HepG2 (cell line): Measurements from ENCODE around the gene DOCK4. TPM values are rescaled to one million over a fixed set of nuclear protein-coding genes. Genes with fewer than 3 reads are reported as not detected.

Experiments
- ARNT2 ChIP-seq: sonication (generic); formaldehyde crosslinking; IDR thresholded peaks from 2 replicates; pipeline ENCODE4 v1.8.0; 2022; ENCODE audit warnings: mild to moderate bottlenecking, low read depth, missing genetic modification reagents, moderate library complexity
- E2F5 ChIP-seq: sonication (generic); formaldehyde crosslinking; conservative IDR thresholded peaks from 2 replicates; pipeline ENCODE4 v1.4.0; 2020; ENCODE audit warnings: missing genetic modification reagents
- FOXA3 ChIP-seq: IDR thresholded peaks from 2 replicates; pipeline ENCODE4 v1.6.1; 2016; ENCODE audit warnings: missing genetic modification reagents, missing compliant biosample characterization
- GATAD2A ChIP-seq: IDR thresholded peaks from 2 replicates; pipeline ENCODE4 v1.6.1; 2016
- KLF9 ChIP-seq: IDR thresholded peaks from 2 replicates; pipeline ENCODE4 v1.6.1; 2016; ENCODE audit warnings: low read depth
- MYNN ChIP-seq: sonication (generic); formaldehyde crosslinking; IDR thresholded peaks from 2 replicates; pipeline ENCODE4 v1.4.0; 2020; ENCODE audit warnings: mild to moderate bottlenecking, low read depth, missing genetic modification reagents
- NONO ChIP-seq, 2 experiments: fragments of 450-650 bp in 1 of 2; sonication (generic) in 1 of 2; formaldehyde crosslinking in 1 of 2; IDR thresholded peaks in 1 of 2; conservative IDR thresholded peaks in 1 of 2; 2 replicates each; pipeline versions ENCODE4 v1.6.1 to v1.8.0; 2017 to 2022; ENCODE audit warnings: mild to moderate bottlenecking in 1 of 2, missing genetic modification reagents in 1 of 2, moderate library complexity in 1 of 2
- SKIL ChIP-seq: sonication (generic); formaldehyde crosslinking; IDR thresholded peaks from 2 replicates; pipeline ENCODE4 v1.8.0; 2022; ENCODE audit warnings: missing genetic modification reagents, mild to moderate bottlenecking, moderate library complexity, borderline replicate concordance
- SMYD3 ChIP-seq: sonication (generic); formaldehyde crosslinking; IDR thresholded peaks from 2 replicates; pipeline ENCODE4 v1.8.1; 2023; ENCODE audit warnings: mild to moderate bottlenecking, missing genetic modification reagents
- TAF1 ChIP-seq: sonication (generic); formaldehyde crosslinking; IDR thresholded peaks from 2 replicates; pipeline ENCODE4 v1.4.0; 2020; ENCODE audit warnings: missing genetic modification reagents
- TBX3 ChIP-seq: fragments of 450-650 bp; IDR thresholded peaks from 2 replicates; pipeline ENCODE4 v1.6.1; 2017; ENCODE audit warnings: antibody characterized with exemption, mild to moderate bottlenecking, inconsistent platforms, borderline replicate concordance
- ZMYM4 ChIP-seq: sonication (generic); formaldehyde crosslinking; IDR thresholded peaks from 2 replicates; pipeline ENCODE4 v1.8.1; 2023; ENCODE audit warnings: mild to moderate bottlenecking, missing genetic modification reagents
- ZNF10 ChIP-seq: sonication (generic); formaldehyde crosslinking; IDR thresholded peaks from 2 replicates; pipeline ENCODE4 v1.4.0; 2020; ENCODE audit warnings: mild to moderate bottlenecking, low read depth, missing genetic modification reagents, borderline replicate concordance
- ZNF282 ChIP-seq: fragments of 450-650 bp; IDR thresholded peaks from 2 replicates; pipeline ENCODE4 v1.6.1; 2018; ENCODE audit not compliant: partially characterized antibody
- ZNF550 ChIP-seq: sonication (generic); formaldehyde crosslinking; IDR thresholded peaks from 2 replicates; pipeline ENCODE4 v1.4.0; 2020; ENCODE audit warnings: mild to moderate bottlenecking, missing genetic modification reagents, borderline replicate concordance
- ZNF580 ChIP-seq: IDR thresholded peaks from 2 replicates; pipeline ENCODE4 v1.6.1; 2016; ENCODE audit warnings: low read depth, borderline replicate concordance
- ZNF747 ChIP-seq: sonication (generic); formaldehyde crosslinking; IDR thresholded peaks from 2 replicates; pipeline ENCODE4 v1.8.1; 2023; ENCODE audit warnings: missing genetic modification reagents, mild to moderate bottlenecking, borderline replicate concordance
- polyA plus RNA-seq, 8 experiments: library from polyadenylated mRNA; depleted of rRNA in 3 of 8; stranded (reverse) in 7 of 8; unstranded in 1 of 8; fragments of >200 nt; fragmentation: Illumina TruSeq in 4 of 8; extraction: Trizol in 4 of 8; gene quantifications; 2 replicates each; pipeline versions ENCODE4 v1.2.1 to v1.2.3, GENCODE V29; 2011 to 2016; ENCODE audit warnings: low read depth in 4 of 8, missing spikeins in 1 of 8, mixed read lengths in 1 of 8; ENCODE audit not compliant: insufficient read depth in 1 of 8
- total RNA-seq, 5 experiments: library from RNA; depleted of rRNA; stranded (reverse); fragments of >200 nt; fragmentation: Illumina TruSeq; extraction: Trizol; gene quantifications; 2 replicates each; pipeline ENCODE4 v1.2.3, GENCODE V29; 2016; ENCODE audit warnings: low read depth in 1 of 5
- TF ChIP-seq, protein P1 (sequence below): sonication (generic); formaldehyde crosslinking; IDR thresholded peaks from 2 replicates; pipeline ENCODE4 v1.5.1; 2020; ENCODE audit warnings: missing genetic modification reagents, mild to moderate bottlenecking, borderline replicate concordance
- TF ChIP-seq, protein P2 (sequence below): sonication (generic); formaldehyde crosslinking; IDR thresholded peaks from 2 replicates; pipeline ENCODE4 v1.8.0; 2023; ENCODE audit warnings: mild to moderate bottlenecking, missing genetic modification reagents
- TF ChIP-seq, protein P3 (sequence below): sonication (generic); formaldehyde crosslinking; IDR thresholded peaks from 2 replicates; pipeline ENCODE4 v1.5.0; 2020; ENCODE audit warnings: mild to moderate bottlenecking, low read depth, missing genetic modification reagents, borderline replicate concordance

Gene DOCK4
- total and polyA plus RNA-seq, 2 of the 13 experiments (the other 11 are each of a cell fraction or from before 2014, with no cell fraction given): 13.5 to 17.4 TPM

- TF ChIP-seq E2F5 (CRISPR knock-in tag) (no peak), SKIL (0 out of 2 replicates have a peak, but pooled peaks have one; percentile 19), ARNT2 (CRISPR knock-in tag) (no peak), FOXA3 (CRISPR knock-in tag) (peak; percentile 35; the same call in 1 of the 2 replicates), MYNN (no peak), TBX3 (0 out of 2 replicates have a peak, but pooled peaks have one; percentile 41), ZNF747 (CRISPR knock-in tag) (no peak), GATAD2A (CRISPR knock-in tag) (0 out of 2 replicates have a peak, but pooled peaks have one; percentile 9), SMYD3 (CRISPR knock-in tag) (no peak), KLF9 (no peak), NONO (IDR thresholded peaks at IDR 0.05) (no peak), NONO (CRISPR knock-in tag; conservative IDR thresholded peaks at IDR 0.05) (no peak), TAF1 (CRISPR knock-in tag) (no peak), ZMYM4 (no peak), ZNF550 (no peak), ZNF282 (no peak), ZNF10 (CRISPR knock-in tag) (no peak), ZNF580 (CRISPR knock-in tag) (no peak)
- TF ChIP-seq, protein P1, sequence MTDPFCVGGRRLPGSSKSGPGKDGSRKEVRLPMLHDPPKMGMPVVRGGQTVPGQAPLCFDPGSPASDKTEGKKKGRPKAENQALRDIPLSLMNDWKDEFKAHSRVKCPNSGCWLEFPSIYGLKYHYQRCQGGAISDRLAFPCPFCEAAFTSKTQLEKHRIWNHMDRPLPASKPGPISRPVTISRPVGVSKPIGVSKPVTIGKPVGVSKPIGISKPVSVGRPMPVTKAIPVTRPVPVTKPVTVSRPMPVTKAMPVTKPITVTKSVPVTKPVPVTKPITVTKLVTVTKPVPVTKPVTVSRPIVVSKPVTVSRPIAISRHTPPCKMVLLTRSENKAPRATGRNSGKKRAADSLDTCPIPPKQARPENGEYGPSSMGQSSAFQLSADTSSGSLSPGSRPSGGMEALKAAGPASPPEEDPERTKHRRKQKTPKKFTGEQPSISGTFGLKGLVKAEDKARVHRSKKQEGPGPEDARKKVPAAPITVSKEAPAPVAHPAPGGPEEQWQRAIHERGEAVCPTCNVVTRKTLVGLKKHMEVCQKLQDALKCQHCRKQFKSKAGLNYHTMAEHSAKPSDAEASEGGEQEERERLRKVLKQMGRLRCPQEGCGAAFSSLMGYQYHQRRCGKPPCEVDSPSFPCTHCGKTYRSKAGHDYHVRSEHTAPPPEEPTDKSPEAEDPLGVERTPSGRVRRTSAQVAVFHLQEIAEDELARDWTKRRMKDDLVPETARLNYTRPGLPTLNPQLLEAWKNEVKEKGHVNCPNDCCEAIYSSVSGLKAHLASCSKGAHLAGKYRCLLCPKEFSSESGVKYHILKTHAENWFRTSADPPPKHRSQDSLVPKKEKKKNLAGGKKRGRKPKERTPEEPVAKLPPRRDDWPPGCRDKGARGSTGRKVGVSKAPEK (CRISPR knock-in tag): no peak
- TF ChIP-seq, protein P2, sequence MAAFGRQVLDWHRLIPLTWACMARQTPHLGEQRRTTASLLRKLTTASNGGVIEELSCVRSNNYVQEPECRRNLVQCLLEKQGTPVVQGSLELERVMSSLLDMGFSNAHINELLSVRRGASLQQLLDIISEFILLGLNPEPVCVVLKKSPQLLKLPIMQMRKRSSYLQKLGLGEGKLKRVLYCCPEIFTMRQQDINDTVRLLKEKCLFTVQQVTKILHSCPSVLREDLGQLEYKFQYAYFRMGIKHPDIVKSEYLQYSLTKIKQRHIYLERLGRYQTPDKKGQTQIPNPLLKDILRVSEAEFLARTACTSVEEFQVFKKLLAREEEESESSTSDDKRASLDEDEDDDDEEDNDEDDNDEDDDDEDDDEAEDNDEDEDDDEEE: no peak
- TF ChIP-seq, protein P3, sequence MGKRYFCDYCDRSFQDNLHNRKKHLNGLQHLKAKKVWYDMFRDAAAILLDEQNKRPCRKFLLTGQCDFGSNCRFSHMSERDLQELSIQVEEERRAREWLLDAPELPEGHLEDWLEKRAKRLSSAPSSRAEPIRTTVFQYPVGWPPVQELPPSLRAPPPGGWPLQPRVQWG (CRISPR knock-in tag): no peak
These were observed 286.5 kb downstream of the DOCK4 start (continued) for GRCh38 chr7:111919631-111920179.
